OCI-LY7 (cell line): ENCODE measurements around the gene IDH2.

Source experiments
- CTCF ChIP-seq: fragments of 200-600 bp; sonication (generic); conservative IDR thresholded peaks from 2 replicates; pipeline ENCODE4 v1.5.1; 2014; ENCODE audit warnings: mild to moderate bottlenecking, antibody characterized with exemption, low read length, moderate library complexity, mixed read lengths
- EZH2phosphoT487 ChIP-seq: fragments of 200-600 bp; sonication (generic); IDR thresholded peaks from 2 replicates; pipeline ENCODE4 v1.6.1; 2018; ENCODE audit warnings: low read depth, borderline replicate concordance, mild to moderate bottlenecking, mixed run types, antibody characterized with exemption, low read length, moderate library complexity, mixed read lengths

GRCh38 chr15:90042766-90043529, 59.3 kb downstream of the IDH2 start:
- TF ChIP-seq CTCF (no peak), EZH2phosphoT487 (no peak)
